HG03103 (cell line): ENCODE measurements around the gene NDUFB11.
"Not testable (repeated sequence)": the region's sequence is repeated elsewhere in the genome, so short reads cannot be mapped to it uniquely, and the experiment has no call there.

Experiments used
- ATAC-seq: cut with Tn5 transposase; IDR thresholded peaks from one replicate; pipeline ENCODE4 v1.9.1; 2021; ENCODE audit warnings: low read depth; ENCODE audit not compliant: unreplicated experiment

NDUFB11 gene

DNA sequence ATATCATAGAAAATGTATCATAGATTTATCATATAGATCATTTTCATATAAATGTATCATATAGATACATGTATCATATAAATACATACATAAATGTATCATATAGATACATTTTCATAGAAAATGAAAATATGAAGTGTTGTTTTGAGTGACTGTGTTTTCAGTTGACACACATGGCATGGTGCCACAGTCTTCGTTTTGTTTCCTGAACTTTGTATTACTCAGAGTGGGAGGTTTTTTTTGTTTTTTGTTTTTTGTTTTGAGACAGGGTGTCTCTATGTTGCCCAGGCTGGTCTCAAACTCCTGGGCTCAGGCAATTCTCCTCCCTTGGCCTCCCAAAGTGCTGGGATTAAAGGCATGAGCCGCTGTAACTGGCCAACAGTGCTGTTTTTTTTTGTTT is 4.4 kb upstream of the NDUFB11 start:
- no peak for ATAC-seq

- ATAC-seq = no peak
Measured at GRCh38 chrX:47146936-47147859, 2.7 kb upstream of the NDUFB11 start.

GRCh38 chrX:47146121-47146935 is 1.8 kb upstream of the NDUFB11 start:
- no peak for ATAC-seq

GRCh38 chrX:47145395-47146120 is 1.1 kb upstream of the NDUFB11 start:
- ATAC-seq = peak; percentile 12

- peak; percentile 8 for ATAC-seq
Measured at GRCh38 chrX:47143894-47144625, 442 bp downstream of the NDUFB11 start.

GRCh38 chrX:47138171-47138570 is 6.3 kb downstream of the NDUFB11 start:
- ATAC-seq = no peak

DNA sequence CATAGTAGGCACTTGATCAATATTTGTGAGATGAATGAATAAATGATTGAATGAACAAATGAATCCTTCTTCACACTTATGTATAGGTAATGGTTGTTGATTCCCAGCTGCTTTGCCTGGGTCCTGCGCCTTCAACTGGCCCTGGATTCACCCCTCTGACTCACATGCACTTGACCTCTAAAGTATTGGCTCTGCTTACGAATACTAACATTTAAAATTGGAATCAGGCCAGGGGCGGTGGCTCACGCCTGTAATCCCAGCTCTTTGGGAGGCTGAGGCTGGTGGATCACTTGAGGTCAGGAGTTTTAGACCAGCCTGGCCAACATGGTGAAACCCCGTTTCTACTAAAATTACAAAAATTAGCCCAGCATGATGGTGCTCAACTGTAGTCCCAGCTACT is 8.9 kb downstream of the NDUFB11 start:
- not testable (repeated sequence) for ATAC-seq

DNA sequence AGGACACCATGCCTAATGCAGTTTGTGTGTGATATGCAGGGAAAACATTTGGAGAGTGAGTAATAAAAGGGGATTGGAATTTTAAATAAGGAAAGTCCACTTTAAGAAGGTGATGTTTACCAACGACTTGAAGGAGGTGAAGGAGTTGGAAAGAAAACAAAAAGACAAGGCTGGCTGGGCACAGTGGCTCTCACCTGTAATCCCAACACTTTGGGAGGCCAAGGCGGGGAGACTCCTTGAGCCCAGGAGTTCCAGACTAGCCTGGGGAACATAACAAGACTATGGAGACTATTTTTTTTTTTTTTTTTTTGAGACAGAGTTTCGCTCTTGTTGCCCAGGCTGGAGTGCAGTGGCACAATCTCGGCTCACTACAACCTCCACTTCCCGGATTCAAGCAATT is 11.0 kb downstream of the NDUFB11 start:
- no peak for ATAC-seq

GRCh38 chrX:47129899-47130358 is 14.6 kb downstream of the NDUFB11 start:
- ATAC-seq = no peak

DNA sequence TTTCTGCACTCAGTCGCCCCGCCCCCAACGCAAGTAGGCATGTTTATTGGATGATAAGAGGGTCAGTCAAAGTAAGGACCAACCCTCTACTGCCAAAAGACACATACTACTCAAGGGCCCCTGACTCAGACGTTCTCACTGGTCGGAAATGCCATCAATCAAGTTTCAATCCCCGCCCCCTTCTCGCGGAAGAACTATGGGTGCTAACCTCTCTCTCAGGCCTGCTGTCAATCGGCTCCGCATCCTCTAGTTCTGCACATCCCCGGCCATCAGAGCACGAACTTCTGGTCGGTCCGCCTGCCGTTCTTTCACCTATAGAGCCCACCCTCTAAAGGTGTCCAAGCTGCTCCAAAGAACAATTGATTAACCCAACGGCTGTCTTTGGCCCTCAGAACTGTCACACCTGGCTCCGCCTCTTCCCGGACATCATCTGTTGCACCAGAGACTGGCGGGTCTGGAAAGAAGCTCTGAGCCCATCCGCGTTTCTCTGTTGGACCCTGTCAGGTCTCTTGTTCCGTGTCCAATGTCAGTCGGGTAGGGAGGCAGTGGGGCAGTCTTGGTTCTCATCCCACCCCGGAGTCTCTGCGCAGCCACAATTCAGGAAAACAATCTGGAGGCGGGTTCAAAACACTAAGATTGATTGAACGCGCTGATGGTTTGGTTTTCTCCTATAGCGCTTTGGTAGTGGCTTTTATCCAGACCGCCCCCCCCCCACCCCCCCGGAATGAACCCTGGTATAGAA is 15.2 kb downstream of the NDUFB11 start:
- ATAC-seq = peak; percentile 96

- not testable (repeated sequence) for ATAC-seq
Measured at GRCh38 chrX:47124466-47124865, 20.0 kb downstream of the NDUFB11 start.

- not testable (repeated sequence) for ATAC-seq
Measured at GRCh38 chrX:47116551-47117110, 27.9 kb downstream of the NDUFB11 start.

DNA sequence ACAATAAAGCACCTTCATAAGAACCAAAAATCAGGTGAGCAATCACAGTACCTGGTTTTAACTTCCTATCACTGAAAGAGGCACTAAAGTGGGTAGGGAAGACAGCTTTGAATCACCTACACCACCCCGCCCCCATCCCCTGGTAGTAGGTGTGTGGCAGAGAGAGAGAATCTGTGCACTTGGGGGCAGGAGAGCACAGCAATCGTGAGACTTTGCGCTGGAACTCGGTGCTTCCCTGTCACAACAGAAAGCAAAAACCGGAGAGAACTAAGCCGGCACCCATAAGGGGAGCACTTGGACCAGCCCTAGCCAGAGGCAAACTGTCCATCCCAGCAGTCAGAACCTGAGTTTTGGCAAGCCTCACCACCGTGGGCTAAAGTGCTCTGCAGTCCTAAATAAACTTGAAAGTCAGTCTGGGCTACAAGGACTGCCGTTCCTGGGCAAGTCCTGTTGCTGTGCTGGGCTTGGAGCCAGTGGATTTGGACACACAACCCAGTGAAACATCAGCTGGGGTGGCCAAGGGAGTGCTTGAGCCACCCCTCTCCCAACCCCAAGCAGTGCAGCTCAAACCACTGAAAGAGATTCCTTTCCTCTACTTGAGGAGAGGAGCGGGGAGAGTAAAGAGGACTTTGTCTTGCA is 32.1 kb downstream of the NDUFB11 start:
- no peak for ATAC-seq

DNA sequence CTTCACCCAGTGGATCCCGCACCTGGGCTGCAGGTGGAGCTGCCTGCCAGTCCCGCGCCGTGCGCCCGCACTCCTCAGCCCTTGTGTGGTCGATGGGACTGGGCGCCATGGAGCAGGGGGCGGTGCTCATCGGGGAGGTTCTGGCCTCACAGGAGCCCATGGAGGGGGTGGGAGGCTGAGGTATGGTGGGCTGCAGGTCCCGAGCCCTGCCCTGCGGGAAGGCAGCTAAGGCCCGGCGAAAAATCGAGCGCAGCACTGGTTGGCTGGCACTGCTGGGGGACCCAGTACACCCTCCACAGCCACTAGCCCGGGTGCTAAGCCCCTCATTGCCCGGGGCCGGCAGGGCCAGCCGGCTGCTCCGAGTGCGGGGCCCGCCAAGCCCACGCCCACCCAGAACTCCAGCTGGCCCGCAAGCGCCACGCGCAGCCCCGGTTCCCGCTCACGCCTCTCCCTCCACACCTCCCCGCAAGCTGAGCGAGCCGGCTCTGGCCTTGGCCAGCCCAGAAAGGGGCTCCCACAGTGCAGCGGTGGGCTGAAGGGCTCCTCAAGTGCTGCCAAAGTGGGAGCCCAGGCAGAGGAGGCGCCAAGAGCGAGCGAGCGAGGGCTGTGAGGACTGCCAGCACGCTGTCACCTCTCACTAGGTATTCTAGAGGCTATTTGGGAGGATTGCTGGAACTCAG is 33.4 kb downstream of the NDUFB11 start:
- ATAC-seq = not testable (repeated sequence)

DNA sequence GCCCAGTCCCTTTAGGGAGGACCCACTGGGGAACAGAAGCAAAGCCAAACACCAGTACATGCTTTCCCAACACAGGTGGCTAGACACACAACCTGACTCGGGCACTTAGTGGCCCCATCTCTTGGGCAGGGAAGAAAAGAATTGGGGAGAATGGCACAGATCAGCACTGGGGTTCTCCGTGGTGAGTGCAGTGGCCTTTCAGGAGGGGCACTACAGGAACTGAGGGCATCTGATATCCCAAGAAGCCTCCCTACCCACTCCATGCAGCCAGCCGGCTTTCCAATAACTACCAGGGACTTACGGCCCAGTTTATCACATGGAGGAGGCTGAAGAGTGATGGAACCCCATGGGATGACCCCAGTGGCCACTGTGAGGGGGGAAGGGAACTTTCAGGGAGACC is 43.3 kb downstream of the NDUFB11 start:
- no peak for ATAC-seq

- no peak for ATAC-seq
Measured at GRCh38 chrX:47098338-47099094, 46.0 kb downstream of the NDUFB11 start.

DNA sequence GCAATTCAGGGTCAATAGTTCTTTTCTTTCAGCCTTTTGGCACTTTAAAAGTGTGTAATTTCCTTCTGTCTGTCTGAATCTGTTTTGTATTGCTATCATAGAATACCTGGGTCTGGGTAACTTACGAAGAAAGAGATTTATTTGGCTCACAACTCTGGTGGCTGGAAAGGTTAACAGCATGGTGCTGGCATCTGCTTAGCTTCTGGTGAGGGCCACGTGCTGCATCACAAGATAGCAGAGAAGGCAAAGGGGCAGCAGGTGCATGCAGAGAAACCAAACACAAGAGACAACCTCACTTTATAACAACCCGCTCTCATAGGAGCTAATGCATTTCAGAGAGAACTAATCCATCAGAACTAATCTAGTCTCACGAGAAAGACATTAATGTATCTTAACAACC is 47.5 kb downstream of the NDUFB11 start:
- ATAC-seq = no peak
